Ammon's horn (tissue), 1 donor: Measurements from ENCODE around the gene TEDDM1.
"Not testable (repeated sequence)": the region's sequence is repeated elsewhere in the genome, so short reads cannot be mapped to it uniquely, and the experiment has no call there.

Source experiments
- DNase-seq: peaks from one replicate; pipeline ENCODE4 v3.0.0-alpha.2; 2016; ENCODE audit warnings: low spot score

The TEDDM1 gene

DNA sequence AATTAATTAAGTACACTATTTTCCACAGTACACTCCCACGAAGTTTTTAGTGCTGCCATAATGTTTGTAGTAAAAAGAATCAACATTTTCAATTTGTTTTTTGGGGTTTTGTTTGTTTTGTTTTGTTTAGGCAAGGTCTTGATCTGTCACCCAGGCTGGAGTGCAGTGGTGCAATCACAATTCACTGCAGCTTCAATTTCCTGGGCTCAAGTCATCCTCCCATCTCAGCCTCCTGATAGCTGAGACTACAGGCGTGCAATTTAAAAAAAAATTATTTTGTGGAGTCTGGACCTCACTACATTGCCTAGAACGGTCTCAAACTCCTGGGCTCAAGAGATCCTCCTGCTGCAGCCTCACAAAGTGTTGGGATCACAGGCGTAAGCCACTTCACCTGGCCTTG, 20.3 kb downstream of the TEDDM1 start:
- no peak for DNase-seq

DNA sequence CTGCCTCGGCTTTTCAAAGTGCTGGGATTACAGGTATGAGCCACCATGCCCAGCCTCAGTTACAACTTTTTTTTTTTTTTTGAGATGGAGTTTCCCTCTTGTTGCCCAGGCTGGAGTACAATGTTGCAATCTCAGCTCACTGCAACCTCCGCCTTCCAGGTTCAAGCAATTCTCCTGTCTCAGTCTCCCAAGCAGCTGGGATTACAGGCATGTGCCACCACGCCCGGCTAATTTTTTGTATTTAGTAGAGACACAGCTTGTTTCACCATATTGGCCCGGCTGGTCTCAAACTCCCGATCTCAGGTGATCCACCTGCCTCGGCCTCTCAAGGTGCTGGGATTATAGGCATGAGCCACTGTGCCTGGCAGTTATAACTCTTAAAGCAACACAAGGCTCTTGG, 20.7 kb downstream of the TEDDM1 start:
- DNase-seq = not testable (repeated sequence)

DNA sequence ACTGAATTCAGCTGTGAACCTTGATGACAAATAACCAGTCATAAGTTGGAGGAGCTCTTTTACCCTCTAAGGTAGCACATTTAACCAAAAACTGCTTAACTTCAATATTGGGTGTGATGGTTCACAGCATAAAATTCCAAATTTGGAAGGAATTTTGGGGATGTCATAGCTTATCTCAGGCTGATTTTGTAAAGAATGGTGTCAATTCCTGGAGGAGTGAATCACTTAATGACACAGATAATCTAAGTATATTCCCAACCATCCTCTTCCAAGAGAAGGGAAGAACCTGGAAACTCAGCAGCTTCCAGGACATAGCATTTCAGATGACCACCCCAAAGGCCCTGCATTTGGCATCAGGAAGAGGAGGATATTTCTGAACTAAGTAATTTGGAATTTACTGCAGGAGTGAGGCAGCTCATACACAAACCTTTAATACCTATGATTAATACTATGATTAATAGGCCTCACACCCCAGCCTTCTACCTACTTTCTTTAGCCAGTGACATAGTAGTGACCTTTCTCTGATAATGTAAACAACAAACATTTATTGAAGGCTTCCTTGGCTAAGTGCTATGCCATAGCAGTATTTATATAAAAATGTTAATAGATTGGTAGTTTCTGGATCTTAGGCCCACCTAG, 23.4 kb downstream of the TEDDM1 start:
- DNase-seq = no peak

DNA sequence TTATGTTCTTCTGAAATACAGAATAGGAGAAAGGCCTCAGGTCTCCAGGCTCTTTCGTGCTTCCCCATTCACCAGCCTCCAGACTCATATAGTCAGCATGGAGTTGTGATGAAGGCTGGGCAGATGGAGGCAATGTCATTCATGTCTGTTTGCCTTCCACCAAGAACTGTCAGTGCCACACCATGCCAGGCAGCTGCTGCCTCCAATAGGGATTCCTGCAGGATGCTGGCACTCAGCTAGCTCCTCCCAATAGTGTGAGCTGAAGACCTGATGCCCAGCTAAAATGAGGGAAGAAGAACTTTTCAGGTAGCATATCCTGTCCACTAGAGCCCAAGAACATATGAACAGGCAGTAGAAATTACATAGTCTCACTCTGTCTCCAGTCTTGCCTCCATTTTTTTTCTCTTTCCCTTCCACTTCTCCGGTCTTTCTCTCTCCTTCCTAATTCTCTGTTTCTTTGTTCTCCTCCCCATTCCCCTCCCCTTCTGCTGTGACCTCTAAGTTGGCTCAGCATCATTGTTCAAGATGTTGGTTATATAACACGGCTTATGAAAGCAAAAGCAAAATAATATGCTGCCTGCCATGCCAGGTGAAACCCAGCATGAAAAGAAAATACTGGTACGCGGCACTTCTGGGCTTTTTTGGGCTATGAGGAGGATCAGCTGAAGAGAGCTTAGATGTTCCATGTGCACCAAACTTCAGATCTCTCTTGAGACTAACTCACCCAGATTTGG, 26.2 kb downstream of the TEDDM1 start:
- no peak for DNase-seq

DNA sequence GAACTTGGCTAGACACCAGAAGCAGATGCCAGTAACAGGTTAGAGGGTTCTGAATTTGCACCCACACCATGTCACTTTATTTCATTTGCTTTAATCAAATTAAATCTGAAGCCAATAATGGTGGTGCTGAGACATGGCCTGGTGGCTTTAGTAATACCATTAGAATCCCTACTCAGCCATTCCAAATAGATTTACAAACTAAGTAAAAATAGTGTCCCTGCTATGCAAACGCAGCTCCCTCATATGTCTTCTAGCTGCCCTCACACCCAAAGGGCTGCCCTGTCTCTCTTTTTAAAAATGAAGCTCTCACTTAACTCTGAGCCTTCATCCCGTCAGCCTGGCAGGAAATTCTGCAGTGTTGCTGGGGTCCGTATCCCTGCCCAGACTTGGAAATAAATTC, 29.9 kb downstream of the TEDDM1 start:
- DNase-seq = no peak

DNA sequence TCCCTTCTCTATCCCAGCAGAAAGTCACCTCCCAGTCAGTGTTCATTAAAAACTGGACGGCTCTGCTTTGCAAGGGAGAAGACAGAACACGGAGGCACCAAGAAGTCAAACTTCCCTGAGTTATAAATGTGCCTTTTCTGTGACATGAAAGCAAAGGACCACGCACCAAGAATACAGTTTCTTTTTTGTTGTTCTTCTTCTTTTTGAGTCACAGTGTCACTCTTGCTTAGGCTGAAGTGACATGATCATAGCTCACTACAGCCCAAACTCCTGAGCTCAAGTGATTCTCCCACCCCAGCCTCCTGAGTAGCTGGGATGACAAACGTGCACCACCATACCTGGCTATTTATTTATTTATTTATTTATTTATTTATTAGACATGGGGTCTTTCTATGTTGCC, 31.6 kb downstream of the TEDDM1 start:
- DNase-seq = no peak

DNA sequence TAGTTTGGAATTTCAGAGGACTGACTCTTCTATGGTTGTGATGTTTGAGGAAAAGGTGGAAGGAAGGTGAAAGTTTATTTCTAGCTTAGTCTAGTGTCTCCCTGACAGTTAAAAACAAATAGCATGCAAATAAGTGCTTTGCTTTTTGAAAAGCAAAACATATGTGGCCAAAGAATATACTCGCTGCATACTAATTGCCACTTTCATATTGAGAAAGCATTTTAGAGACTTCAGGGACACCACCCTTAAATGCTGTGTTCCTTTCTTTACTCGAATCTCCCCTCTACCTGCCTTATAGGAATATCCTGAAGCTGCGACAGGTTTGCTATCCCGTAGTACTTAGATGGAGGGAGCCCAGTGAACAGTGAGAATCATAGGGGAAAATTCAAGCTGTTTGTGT, 32.1 kb downstream of the TEDDM1 start:
- DNase-seq = no peak

DNA sequence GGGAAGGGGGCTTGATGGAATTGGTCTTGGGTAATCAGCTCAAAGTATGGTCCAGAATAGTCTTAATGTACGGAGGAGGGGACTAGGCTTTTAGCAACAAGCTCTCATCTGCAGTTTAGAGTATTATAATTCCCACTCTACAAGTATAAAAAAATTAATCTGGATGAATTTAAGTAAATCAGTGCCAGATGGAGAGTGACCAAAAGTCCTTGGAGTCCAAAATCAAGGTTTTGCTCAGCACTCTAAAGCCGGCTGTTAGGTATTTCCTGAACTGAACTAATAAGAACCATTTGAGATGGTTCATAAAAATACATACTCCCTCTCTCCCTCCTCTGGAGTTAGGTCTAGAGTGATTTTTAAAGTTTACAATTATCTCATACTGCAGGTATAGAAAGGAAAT, 32.5 kb downstream of the TEDDM1 start:
- no peak for DNase-seq

DNA sequence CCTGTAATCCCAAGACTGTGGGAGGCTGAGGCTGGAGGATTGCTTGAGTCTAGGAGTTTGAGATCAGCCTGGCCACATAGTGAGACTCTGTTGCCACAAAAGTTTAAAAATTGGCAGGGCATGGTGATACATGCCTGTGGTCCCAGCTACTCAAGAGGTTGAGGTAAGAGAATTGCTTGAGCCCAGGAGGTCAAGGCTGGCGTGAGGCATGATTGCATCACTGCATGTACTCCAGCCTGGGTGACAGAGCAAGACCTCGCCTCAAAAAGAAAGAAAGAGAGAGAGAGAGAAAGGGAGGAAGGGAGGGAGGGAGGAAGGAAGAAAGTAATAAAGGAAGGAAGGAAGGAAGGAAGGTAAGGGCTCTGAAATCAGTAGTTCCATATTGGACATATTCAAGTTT, 33.9 kb downstream of the TEDDM1 start:
- DNase-seq = no peak

DNA sequence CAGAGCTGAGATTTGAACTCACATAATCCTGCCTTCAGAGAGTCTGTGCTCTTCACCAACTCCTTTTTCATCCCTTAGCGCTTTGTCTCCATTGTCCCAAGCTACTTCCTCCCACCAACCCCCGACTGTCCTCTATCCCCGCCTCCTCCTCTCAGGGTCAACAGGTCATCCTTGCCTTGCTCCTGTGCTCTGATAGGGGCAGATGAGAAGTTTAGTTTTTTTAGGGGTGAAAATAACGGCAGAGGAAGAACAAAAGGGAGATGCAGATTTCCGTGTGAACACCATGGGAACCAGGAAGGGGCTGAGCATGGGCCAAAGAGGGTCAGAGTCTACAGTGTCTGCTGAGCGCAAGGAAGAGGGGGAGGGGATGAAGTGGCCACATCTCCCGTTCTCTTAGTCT, 40.8 kb downstream of the TEDDM1 start:
- DNase-seq = no peak

DNA sequence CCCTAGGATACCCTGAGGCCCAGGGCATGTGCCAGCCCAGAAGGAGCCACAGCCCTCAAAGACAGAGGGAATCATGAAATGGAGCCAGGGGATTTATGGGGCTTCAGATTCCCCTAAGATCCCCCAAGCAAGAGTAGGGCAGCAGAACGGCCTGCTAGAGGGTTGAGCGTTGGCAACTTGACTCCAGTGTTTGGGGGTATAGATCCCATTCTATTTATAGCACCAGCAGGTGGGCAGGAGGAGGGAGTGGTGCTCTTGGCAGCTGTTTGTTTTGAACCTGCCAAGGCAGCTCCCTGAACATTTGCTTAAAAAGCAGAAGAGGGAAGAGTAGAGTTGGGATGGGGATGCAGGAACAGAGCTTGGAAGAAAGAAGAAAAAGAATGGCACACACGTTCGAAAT, 42.6 kb downstream of the TEDDM1 start:
- DNase-seq = no peak

DNA sequence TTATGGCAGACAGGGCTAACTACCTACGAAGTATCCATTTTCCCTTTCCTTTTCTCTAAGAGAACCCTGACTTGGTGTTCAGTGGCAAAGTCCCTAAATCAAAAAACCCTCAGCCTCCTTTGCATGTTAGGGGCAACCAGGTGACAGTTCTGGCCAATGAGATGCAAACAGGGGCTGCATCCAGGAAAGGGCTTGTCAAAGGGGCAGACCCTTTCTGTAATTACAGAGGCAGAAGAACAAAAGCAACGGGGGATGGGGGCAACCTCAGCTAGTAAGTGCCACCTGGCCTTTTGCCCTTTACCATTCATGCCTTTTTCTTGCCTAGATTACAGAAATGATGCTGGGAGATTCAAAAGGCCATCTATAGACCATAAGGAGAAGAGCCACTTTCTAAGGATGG, 43.3 kb downstream of the TEDDM1 start:
- DNase-seq = no peak

DNA sequence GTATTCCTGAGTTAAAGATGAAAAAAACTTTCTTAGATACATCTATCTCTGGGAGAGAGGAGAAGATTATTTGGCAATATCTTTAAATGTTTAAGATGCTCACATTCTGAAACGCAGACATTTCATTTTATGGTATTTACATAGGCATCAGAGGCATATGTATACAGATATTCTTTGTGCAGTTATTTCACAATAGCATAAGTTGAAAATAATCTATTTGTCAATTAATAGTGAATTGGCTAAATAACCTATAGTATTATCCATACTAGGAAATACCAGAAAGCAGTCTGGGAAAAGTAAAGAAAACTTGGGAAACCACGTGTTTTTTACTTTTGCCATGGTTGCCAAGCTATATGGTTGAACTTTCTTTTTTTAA, 44.8 kb downstream of the TEDDM1 start:
- DNase-seq = no peak

DNA sequence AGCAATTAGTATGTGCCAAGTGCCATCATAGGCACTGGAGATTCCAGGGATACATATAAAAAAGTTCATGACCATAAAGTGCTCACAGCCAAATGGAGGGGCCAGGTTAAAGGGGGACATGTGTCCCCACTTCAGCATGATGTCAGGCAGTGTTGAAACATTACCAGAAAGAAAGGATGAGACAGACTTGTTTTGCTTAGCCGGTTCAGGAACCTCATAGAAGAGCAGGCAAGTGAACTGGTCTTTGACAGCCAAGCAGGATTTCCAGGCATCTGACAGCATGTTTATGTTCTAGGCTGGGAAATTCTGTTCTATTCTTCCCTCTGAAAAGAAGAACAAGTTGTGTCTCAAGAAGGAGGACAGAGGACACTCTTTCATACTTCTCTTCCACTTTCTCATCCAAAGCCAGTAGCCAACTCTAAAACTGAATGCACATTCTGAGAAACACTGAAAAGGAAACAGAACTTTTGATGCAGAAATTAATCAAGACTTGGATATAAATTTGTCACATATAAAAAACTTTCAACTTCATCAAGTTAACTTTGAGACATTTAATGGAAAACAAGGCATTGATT, 48.6 kb downstream of the TEDDM1 start:
- DNase-seq = no peak

DNA sequence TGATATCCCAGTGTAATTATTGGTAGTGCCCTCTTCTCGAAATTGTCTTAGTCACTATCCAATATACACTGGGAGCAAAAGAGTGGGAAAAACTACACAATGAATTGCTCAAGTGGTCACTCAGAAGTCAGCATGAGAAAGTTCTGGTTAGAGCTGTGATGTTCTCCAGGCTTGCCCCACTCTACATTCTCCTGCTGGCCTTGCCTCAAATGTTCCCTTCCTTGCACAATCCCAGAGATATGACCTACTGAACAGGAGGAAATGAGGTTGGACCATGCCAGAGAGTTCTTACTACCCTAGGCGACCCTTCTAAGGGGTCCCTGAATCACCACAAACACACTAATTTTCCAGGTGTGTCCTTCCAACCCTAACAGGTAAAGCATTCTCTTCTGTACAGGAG, 49.6 kb downstream of the TEDDM1 start:
- no peak for DNase-seq

DNA sequence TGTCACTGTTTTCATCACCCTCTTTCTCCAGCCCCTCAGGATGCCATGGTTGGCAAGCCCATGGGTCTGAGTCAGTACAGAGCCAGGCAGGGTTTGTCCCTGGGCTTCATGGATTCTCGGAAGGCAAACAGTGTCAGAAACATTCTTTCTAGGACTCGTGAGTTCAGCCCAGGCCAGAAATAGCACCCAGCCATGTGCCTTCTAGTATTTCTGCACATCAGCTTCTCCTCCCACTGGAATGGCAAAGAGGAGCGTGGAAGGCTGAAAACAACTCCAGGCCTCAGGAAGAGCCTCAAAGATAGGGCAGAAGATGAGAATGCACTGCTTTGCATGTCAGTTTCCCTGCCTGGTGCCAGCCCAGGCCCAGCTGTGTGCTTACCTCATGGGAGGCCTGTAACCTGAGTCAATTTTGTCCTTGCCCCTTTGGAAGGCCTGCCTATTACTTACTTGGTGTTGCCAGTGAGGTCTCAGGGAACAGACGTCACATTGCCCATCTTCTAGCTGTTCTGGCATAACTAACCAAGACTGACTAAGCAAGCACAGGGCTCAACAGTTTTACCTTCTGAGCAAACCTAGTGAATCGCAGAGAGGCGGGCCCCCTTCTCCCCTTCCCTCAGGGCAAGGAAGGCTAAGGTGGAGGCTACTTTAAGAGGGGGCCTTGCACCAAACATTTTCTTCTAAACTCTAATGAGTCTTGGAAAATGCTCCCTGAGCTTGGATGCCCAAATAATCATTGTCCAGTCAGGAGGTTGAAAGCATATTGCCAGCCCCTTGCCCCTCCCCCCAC, 51.3 kb downstream of the TEDDM1 start:
- DNase-seq = no peak
